Tibial nerve (tissue), 4 donors: ENCODE data around the gene LCN12. TPM values are rescaled to one million over a fixed set of nuclear protein-coding genes. Genes with fewer than 3 reads are reported as not detected.
"Not testable (repeated sequence)": the region's sequence is repeated elsewhere in the genome, so short reads cannot be mapped to it uniquely, and the experiment has no call there.

ENCODE experiments used
- DNase-seq, 2 donors: peaks; one replicate each; pipeline ENCODE4 v3.0.0-alpha.2; 2019; ENCODE audit warnings: low spot score in 2 of 2
- H3K27ac ChIP-seq, 4 donors: fragments of 200-600 bp; sonication (generic) in 3 of 4; one replicate each; pipeline ENCODE4 v1.5.1; 2017 to 2019; ENCODE audit warnings: mild to moderate bottlenecking in 1 of 4
- H3K27me3 ChIP-seq, 2 donors: fragments of 200-600 bp; sonication (generic) in 1 of 2; one replicate each; pipeline versions ENCODE4 v1.5.1 to v1.6.0; 2017 to 2019
- H3K36me3 ChIP-seq, 3 donors: fragments of 200-600 bp; sonication (generic); one replicate each; pipeline ENCODE4 v1.5.1; 2018 to 2019
- H3K4me1 ChIP-seq, 4 donors: fragments of 200-600 bp; sonication (generic) in 3 of 4; one replicate each; pipeline ENCODE4 v1.5.1; 2017 to 2019
- H3K4me3 ChIP-seq, 4 donors: fragments of 200-600 bp; sonication (generic) in 3 of 4; one replicate each; pipeline ENCODE4 v1.5.1; 2017 to 2019; ENCODE audit warnings: mild to moderate bottlenecking in 1 of 4, moderate library complexity in 1 of 4
- H3K9me3 ChIP-seq, 4 donors: fragments of 200-600 bp; sonication (generic) in 3 of 4; one replicate each; pipeline ENCODE4 v1.5.1; 2017 to 2019
- CTCF ChIP-seq, 5 experiments: fragments of 200-600 bp in 3 of 5; fragments of 450-650 bp in 2 of 5; sonication (generic) in 3 of 5; IDR thresholded peaks; one replicate each; pipeline ENCODE4 v1.5.1; 2016 to 2019; ENCODE audit warnings: antibody characterized with exemption in 5 of 5, mild to moderate bottlenecking in 3 of 5, moderate library complexity in 2 of 5
- EP300 ChIP-seq, 2 donors: sonication (generic); formaldehyde crosslinking; IDR thresholded peaks; one replicate each; pipeline ENCODE4 v1.6.1; 2017; ENCODE audit warnings: antibody characterized with exemption in 2 of 2, mild to moderate bottlenecking in 1 of 2
- POLR2A ChIP-seq, 2 donors: fragments of 450-650 bp; IDR thresholded peaks; one replicate each; pipeline ENCODE4 v1.6.1; 2017; ENCODE audit warnings: antibody characterized with exemption in 2 of 2, mild to moderate bottlenecking in 2 of 2, moderate library complexity in 2 of 2
- WGBS, 2 donors: methylation state at CpG; one replicate each; pipeline ENCODE4 v1.1.5; 2018; 5-methylcytosine and 5-hydroxymethylcytosine counted together
- total RNA-seq, 4 donors: library from RNA; depleted of rRNA; stranded (reverse); fragments of >200 nt; gene quantifications; one replicate each; pipeline ENCODE4 v1.1.0, GENCODE V29; 2016

LCN12 gene
- total RNA-seq, 4 donors from 2014 or later, result 2.4 to 16.8 (median 7.8) TPM

- no peak overlapping the region for H3K27ac ChIP-seq
- peaks cover 0 to 13% (median 0%) of the 10 kb centered on the region in 3 donors for H3K36me3 ChIP-seq
- H3K4me3 ChIP-seq, result no peak overlapping the region
- peaks cover 0 to 39% (median 19%) of the 10 kb centered on the region in 4 donors for H3K4me1 ChIP-seq
- peaks cover 0 to 5% (median 0%) of the 10 kb centered on the region in 4 donors for H3K9me3 ChIP-seq
- TF ChIP-seq POLR2A (IDR thresholded peaks at IDR 0.05) (no peak), CTCF (IDR thresholded peaks at IDR 0.05) (no peak), EP300 (IDR thresholded peaks at IDR 0.05) (no peak)
- DNase-seq, result no peak
- 87 to 88% methylated on average over 10 of the region's 10 CpGs for WGBS, 2 donors
- no peaks in the 10 kb centered on the region for H3K27me3 ChIP-seq
These were observed 50.6 kb downstream of the LCN12 start for GRCh38 chr9:137002646-137003041.

GRCh38 chr9:137004285-137004684, 52.2 kb downstream of the LCN12 start:
- not testable (repeated sequence) for H3K27ac ChIP-seq, H3K4me3 ChIP-seq, H3K27me3 ChIP-seq, H3K9me3 ChIP-seq, DNase-seq
- peaks cover 0 to 29% (median 0%) of the 10 kb centered on the region in 3 donors for H3K36me3 ChIP-seq
- WGBS, 2 donors, result 41 to 44% methylated on average over 17 of the region's 17 CpGs
- TF ChIP-seq CTCF (IDR thresholded peaks at IDR 0.05), result peak; percentile 38 to 67 (median 50)
- peaks cover 0 to 40% (median 15%) of the 10 kb centered on the region in 4 donors for H3K4me1 ChIP-seq

Other genes starting within 250 kb of the LCN12 start
- gene DIPK1B, start 239.7 kb upstream of the LCN12 start, total RNA-seq, result 10 to 100 TPM in 2 of 4 donors, 1 to 10 TPM in 2; 5.4 to 37.9 (median 15.8) TPM
- 10 to 100 TPM in 2 of 4 donors, 1 to 10 TPM in 2; 7.6 to 47.5 (median 17.4) TPM for gene LCN10, start 209.3 kb upstream of the LCN12 start, total RNA-seq
- gene LCN6, start 203.7 kb upstream of the LCN12 start, total RNA-seq, result 10 to 100 TPM; 14.2 to 70.0 (median 42.9) TPM
- gene LCN8, start 194.0 kb upstream of the LCN12 start, total RNA-seq, result under 1 TPM in 1 of 4 donors, not detected in 3; 0.39 TPM
- not detected for gene LCN15, start 187.8 kb upstream of the LCN12 start, total RNA-seq
- 10 to 100 TPM; 60.7 to 70.8 (median 66.9) TPM for gene TMEM141, start 160.9 kb upstream of the LCN12 start, total RNA-seq
- 1 to 10 TPM; 1.5 to 5.1 (median 4.1) TPM for gene CCDC183, start 155.9 kb upstream of the LCN12 start, total RNA-seq
- gene RABL6, start 144.3 kb upstream of the LCN12 start, total RNA-seq, result 10 to 100 TPM; 63.0 to 74.5 (median 71.3) TPM
- gene AJM1, start 109.8 kb upstream of the LCN12 start, total RNA-seq, result 1 to 10 TPM; 2.0 to 3.9 (median 3.7) TPM
- gene PHPT1, start 102.9 kb upstream of the LCN12 start, total RNA-seq, result 10 to 100 TPM; 42.6 to 71.0 (median 66.7) TPM
- gene MAMDC4, start 99.9 kb upstream of the LCN12 start, total RNA-seq, result 1 to 10 TPM; 1.5 to 8.1 (median 4.4) TPM
- 100 to 1,000 TPM; 251 to 337 (median 266) TPM for gene EDF1, start 86.0 kb upstream of the LCN12 start, total RNA-seq
- gene TRAF2, start 65.8 kb upstream of the LCN12 start, total RNA-seq, result 10 to 100 TPM in 3 of 4 donors, 1 to 10 TPM in 1; 5.0 to 10.8 (median 10.6) TPM
- gene FBXW5, start 7.5 kb upstream of the LCN12 start, total RNA-seq, result 100 to 1,000 TPM; 138 to 227 (median 193) TPM
- 1 to 10 TPM in 2 of 4 donors, not detected in 2; 3.3 to 5.1 TPM for gene C8G, start 7.0 kb upstream of the LCN12 start, total RNA-seq
- gene PTGDS, start 25.2 kb downstream of the LCN12 start, total RNA-seq, result 1,000 to 10,000 TPM; 1,059 to 8,972 (median 6,550) TPM
- gene LCNL1, start 30.7 kb downstream of the LCN12 start, total RNA-seq, result 10 to 100 TPM; 14.7 to 86.3 (median 64.3) TPM
- gene PAXX, start 40.1 kb downstream of the LCN12 start, total RNA-seq, result 100 to 1,000 TPM in 1 of 4 donors, 10 to 100 TPM in 3; 65.7 to 142 (median 68.9) TPM
- 100 to 1,000 TPM in 1 of 4 donors, 10 to 100 TPM in 2, 1 to 10 TPM in 1; 1.2 to 120 (median 38.0) TPM for gene CLIC3, start 44.3 kb downstream of the LCN12 start, total RNA-seq
- 100 to 1,000 TPM; 136 to 291 (median 196) TPM for gene ABCA2, start 76.0 kb downstream of the LCN12 start, total RNA-seq
- under 1 TPM in 1 of 4 donors, not detected in 3; 0.60 TPM for gene FUT7, start 79.8 kb downstream of the LCN12 start, total RNA-seq
- 100 to 1,000 TPM in 3 of 4 donors, 10 to 100 TPM in 1; 80.6 to 269 (median 182) TPM for gene NPDC1, start 93.9 kb downstream of the LCN12 start, total RNA-seq
- gene ENTPD2, start 101.8 kb downstream of the LCN12 start, total RNA-seq, result 10 to 100 TPM in 3 of 4 donors, 1 to 10 TPM in 1; 7.0 to 21.0 (median 18.1) TPM
- gene SAPCD2, start 118.3 kb downstream of the LCN12 start, total RNA-seq, result under 1 TPM in 2 of 4 donors, not detected in 2; 0.22 to 0.90 TPM
- 10 to 100 TPM in 2 of 4 donors, 1 to 10 TPM in 2; 8.1 to 20.7 (median 12.3) TPM for gene UAP1L1, start 125.2 kb downstream of the LCN12 start, total RNA-seq
- gene MAN1B1, start 134.7 kb downstream of the LCN12 start, total RNA-seq, result 10 to 100 TPM; 47.3 to 58.1 (median 52.1) TPM
- 100 to 1,000 TPM in 3 of 4 donors, 10 to 100 TPM in 1; 74.7 to 272 (median 145) TPM for gene DPP7, start 162.5 kb downstream of the LCN12 start, total RNA-seq
- under 1 TPM in 1 of 4 donors, not detected in 3; 0.21 TPM for gene GRIN1, start 186.9 kb downstream of the LCN12 start, total RNA-seq
- not detected for gene LRRC26, start 217.8 kb downstream of the LCN12 start, total RNA-seq
- gene TMEM210, start 219.8 kb downstream of the LCN12 start, total RNA-seq, result not detected
- gene ANAPC2, start 236.3 kb downstream of the LCN12 start, total RNA-seq, result 10 to 100 TPM; 41.6 to 73.0 (median 58.9) TPM
- gene SSNA1, start 236.4 kb downstream of the LCN12 start, total RNA-seq, result 10 to 100 TPM; 37.3 to 73.9 (median 53.5) TPM
- gene TPRN, start 248.5 kb downstream of the LCN12 start, total RNA-seq, result 10 to 100 TPM in 1 of 4 donors, 1 to 10 TPM in 3; 6.8 to 12.3 (median 8.9) TPM